ENCODE measurements around the gene ARRDC1.

GRCh38 chr9:137575716-137576411, 29.6 kb upstream of the ARRDC1 start:
- TF ChIP-seq CTCF (IDR thresholded peaks at IDR 0.05) (no peak), POLR2A (IDR thresholded peaks at IDR 0.05) (no peak)
